ENCODE measurements around the gene IGF1R. TPM values are rescaled to one million over a fixed set of nuclear protein-coding genes. Genes with fewer than 3 reads are reported as not detected.

Gene IGF1R
- total and polyA plus RNA-seq, 2 donors (not counting 3 experiments of a cell fraction or from before 2014, with no cell fraction given) = 16.1 to 59.1 TPM

DNA sequence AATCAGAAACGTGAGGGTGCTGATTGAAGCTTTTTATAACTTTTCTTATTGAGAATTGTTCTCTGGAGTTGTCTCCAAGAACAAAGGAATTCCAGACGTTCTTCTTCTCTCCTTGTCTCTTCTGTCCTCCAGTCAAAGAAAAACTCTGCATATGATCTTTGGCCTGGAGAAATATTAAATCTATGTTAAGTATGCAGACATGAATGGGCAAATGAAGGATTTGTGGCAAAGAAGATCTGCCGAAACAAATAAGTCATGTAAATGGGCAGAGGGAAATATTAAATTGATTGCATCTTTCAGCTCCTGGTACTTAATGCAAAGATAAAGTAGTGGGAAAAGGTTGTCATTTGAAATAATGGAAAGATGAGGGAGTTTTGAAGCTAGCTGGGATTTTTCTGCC, 74.9 kb downstream of the IGF1R start:
- intact Hi-C loops (cut with micrococcal nuclease) (no loop called here), dilution Hi-C loops (cut with MboI; ENCODE audit: extremely low pct_ligation_motif_present, low sequenced_read_pairs) (no loop called here)
- no peak overlapping the region for H3K27ac ChIP-seq (ENCODE audit: insufficient read depth, low read depth, low read length)
- no peak overlapping the region for H3K4me3 ChIP-seq (replicated peaks in 1 of 3; ENCODE audit: insufficient read depth in 1 of 3, low read depth in 1 of 3, low read length in 3 of 3)
- no TSS peak for BruUV-seq (replicated peaks)
- no peak overlapping the region for H3K4me2 ChIP-seq (ENCODE audit: insufficient read depth, low read length)
- H3K79me2 ChIP-seq (ENCODE audit: control insufficient read depth, insufficient read depth, low read length) = peaks cover 36% of the 10 kb centered on the region
- H3K9me3 ChIP-seq (replicated peaks; ENCODE audit: control insufficient read depth, insufficient read depth, low read length) = no peaks in the 10 kb centered on the region
- H3K27me3 ChIP-seq (ENCODE audit: control insufficient read depth in 2 of 2, insufficient read depth in 2 of 2, low read length in 2 of 2) = no peaks in the 10 kb centered on the region
- no peaks in the 10 kb centered on the region for H3K36me3 ChIP-seq (ENCODE audit: control insufficient read depth in 2 of 2, extremely low read depth in 1 of 2, insufficient read depth in 2 of 2, low read length in 2 of 2)
- peaks cover 20% of the 10 kb centered on the region for H3K4me1 ChIP-seq (ENCODE audit: control insufficient read depth, extremely low read depth, insufficient read depth, low read length)
- no peaks in the 10 kb centered on the region for H4K20me1 ChIP-seq (replicated peaks; ENCODE audit: control insufficient read depth, extremely low read depth, insufficient read depth, low read length)
- no peak for FAIRE-seq
- H3K9me1 ChIP-seq (replicated peaks; ENCODE audit: control insufficient read depth, extremely low read depth, insufficient read depth, low read length) = no peaks in the 10 kb centered on the region
- no peak overlapping the region for H2AFZ ChIP-seq (ENCODE audit: low read depth, low read length)
- POLR2A ChIA-PET = no interaction called here
- no peak for DNase-seq (ENCODE audit: low read depth, low spot score)
- H3K9ac ChIP-seq (replicated peaks; ENCODE audit: extremely low read depth, insufficient read depth, low read length) = no peak overlapping the region
- CTCF ChIA-PET = interaction anchor here (1.2 kb wide), 1 partner anchor 65 kb away, joined by 4 read pairs; no protein-coding TSS in a partner anchor
- TF ChIP-seq, protein P1, sequence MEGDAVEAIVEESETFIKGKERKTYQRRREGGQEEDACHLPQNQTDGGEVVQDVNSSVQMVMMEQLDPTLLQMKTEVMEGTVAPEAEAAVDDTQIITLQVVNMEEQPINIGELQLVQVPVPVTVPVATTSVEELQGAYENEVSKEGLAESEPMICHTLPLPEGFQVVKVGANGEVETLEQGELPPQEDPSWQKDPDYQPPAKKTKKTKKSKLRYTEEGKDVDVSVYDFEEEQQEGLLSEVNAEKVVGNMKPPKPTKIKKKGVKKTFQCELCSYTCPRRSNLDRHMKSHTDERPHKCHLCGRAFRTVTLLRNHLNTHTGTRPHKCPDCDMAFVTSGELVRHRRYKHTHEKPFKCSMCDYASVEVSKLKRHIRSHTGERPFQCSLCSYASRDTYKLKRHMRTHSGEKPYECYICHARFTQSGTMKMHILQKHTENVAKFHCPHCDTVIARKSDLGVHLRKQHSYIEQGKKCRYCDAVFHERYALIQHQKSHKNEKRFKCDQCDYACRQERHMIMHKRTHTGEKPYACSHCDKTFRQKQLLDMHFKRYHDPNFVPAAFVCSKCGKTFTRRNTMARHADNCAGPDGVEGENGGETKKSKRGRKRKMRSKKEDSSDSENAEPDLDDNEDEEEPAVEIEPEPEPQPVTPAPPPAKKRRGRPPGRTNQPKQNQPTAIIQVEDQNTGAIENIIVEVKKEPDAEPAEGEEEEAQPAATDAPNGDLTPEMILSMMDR (IDR thresholded peaks at IDR 0.05; ENCODE audit: extremely low read depth in 1 of 2, insufficient read depth in 1 of 2, low read depth in 1 of 2, low read length in 2 of 2) = no peak
- no peak for TF ChIP-seq MYC (IDR thresholded peaks at IDR 0.05; ENCODE audit: low read depth, low read length)
- no peak for TF ChIP-seq JUN (IDR thresholded peaks at IDR 0.05; ENCODE audit: borderline replicate concordance, insufficient read depth, insufficient read length, low read depth)
- no peak for TF ChIP-seq POLR2AphosphoS5 (IDR thresholded peaks at IDR 0.05; ENCODE audit: insufficient read depth, low read depth, low read length)
- no peak for TF ChIP-seq POLR2A (IDR thresholded peaks at IDR 0.05; ENCODE audit: low read depth, low read length)
- TF ChIP-seq EZH2 (IDR thresholded peaks at IDR 0.05; ENCODE audit: borderline replicate concordance, low read depth, low read length, severe bottlenecking) = no peak
- no peak for TF ChIP-seq GATA2 (IDR thresholded peaks at IDR 0.05; ENCODE audit: insufficient read depth, insufficient read length, low read depth, low read length)
- TF ChIP-seq, protein P2, sequence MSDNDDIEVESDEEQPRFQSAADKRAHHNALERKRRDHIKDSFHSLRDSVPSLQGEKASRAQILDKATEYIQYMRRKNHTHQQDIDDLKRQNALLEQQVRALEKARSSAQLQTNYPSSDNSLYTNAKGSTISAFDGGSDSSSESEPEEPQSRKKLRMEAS (IDR thresholded peaks at IDR 0.05; ENCODE audit: insufficient read depth, insufficient read length) = no peak
- TF ChIP-seq FOS (IDR thresholded peaks at IDR 0.05; ENCODE audit: borderline replicate concordance, insufficient read depth, low read length) = no peak
